T-helper 2 cell (primary cell): ENCODE data around the gene GDI2.
"Not testable (repeated sequence)": the region's sequence is repeated elsewhere in the genome, so short reads cannot be mapped to it uniquely, and the experiment has no call there.

Source experiments
- DNase-seq, 5 experiments: peaks; one replicate each; pipeline versions ENCODE4 v3.0.0 to v3.0.0-alpha.2; 2012 to 2022
- total RNA-seq, 2 donors: gene quantifications; one replicate each; lab custom pipeline; 2026; lab: John Stamatoyannopoulos, UW

Gene GDI2
- 157 to 183 reads per million in 2 donors for total RNA-seq

GRCh38 chr10:5813341-5814109, at the start of gene GDI2:
TSS of gene GDI2 (minus strand) at chr10:5813434. CDS start at chr10:5813258, 176 bp downstream.
- peak; percentile 89 to 98 (median 95) for DNase-seq

- peak in 1 of 5 experiments; percentile 48 for DNase-seq
These were observed 49.2 kb upstream of the GDI2 start for GRCh38 chr10:5862360-5862961.

GRCh38 chr10:5860066-5860465, 46.8 kb upstream of the GDI2 start:
- DNase-seq = no peak

GRCh38 chr10:5858811-5859210, 45.6 kb upstream of the GDI2 start:
- no peak for DNase-seq

GRCh38 chr10:5856701-5857004, 43.4 kb upstream of the GDI2 start:
- no peak for DNase-seq

- no peak for DNase-seq
These were observed 42.9 kb upstream of the GDI2 start for GRCh38 chr10:5855979-5856700.

GRCh38 chr10:5854131-5854475, 40.9 kb upstream of the GDI2 start:
- DNase-seq = no peak

GRCh38 chr10:5846667-5847066, 33.4 kb upstream of the GDI2 start:
- not testable (repeated sequence) for DNase-seq

GRCh38 chr10:5844345-5845055, 31.3 kb upstream of the GDI2 start:
- no peak for DNase-seq

GRCh38 chr10:5843686-5844344, 30.6 kb upstream of the GDI2 start:
- peak in 1 of 5 experiments; percentile 8 for DNase-seq

- no peak for DNase-seq
These were observed 28.7 kb upstream of the GDI2 start for GRCh38 chr10:5841965-5842364.

GRCh38 chr10:5840314-5841307, 27.4 kb upstream of the GDI2 start:
- no peak for DNase-seq

- not testable (repeated sequence) for DNase-seq
These were observed 22.9 kb upstream of the GDI2 start for GRCh38 chr10:5836181-5836580.

- DNase-seq = no peak
These were observed 22.3 kb upstream of the GDI2 start for GRCh38 chr10:5835446-5836095.

- DNase-seq = no peak
These were observed 20.6 kb upstream of the GDI2 start for GRCh38 chr10:5833814-5834213.

- no peak for DNase-seq
These were observed 19.7 kb upstream of the GDI2 start for GRCh38 chr10:5832946-5833345.

GRCh38 chr10:5831446-5831782, 18.2 kb upstream of the GDI2 start:
- no peak for DNase-seq

GRCh38 chr10:5830629-5831445, 17.6 kb upstream of the GDI2 start:
- no peak for DNase-seq

GRCh38 chr10:5829267-5829666, 16.0 kb upstream of the GDI2 start:
- DNase-seq = no peak

- DNase-seq = no peak
These were observed 15.5 kb upstream of the GDI2 start for GRCh38 chr10:5828725-5829124.
